GM18858 (cell line): ENCODE results near the gene OR6C75.
"Not testable (repeated sequence)": the region's sequence is repeated elsewhere in the genome, so short reads cannot be mapped to it uniquely, and the experiment has no call there.

ENCODE experiments used
- ATAC-seq: cut with Tn5 transposase; IDR thresholded peaks from one replicate; pipeline ENCODE4 v1.9.1; 2021; ENCODE audit not compliant: unreplicated experiment

The OR6C75 gene

DNA sequence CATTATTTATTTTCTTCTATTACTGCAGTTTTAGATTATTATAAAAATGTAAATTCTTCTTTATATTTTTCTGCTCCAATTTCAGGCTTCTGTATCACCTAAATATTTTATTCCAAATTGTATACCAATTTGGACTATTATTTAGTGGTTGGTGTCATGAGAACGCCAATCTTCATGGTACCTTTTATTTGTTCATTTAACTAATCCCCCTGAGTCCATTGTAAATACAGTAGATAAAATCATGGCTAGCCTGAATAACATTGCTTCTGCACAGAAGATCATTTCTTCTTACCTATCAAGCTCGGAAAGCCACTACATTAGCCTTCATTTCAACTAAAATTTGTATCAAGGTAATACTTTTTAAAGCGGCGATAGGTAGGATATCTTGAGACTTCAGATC is at the start of gene OR6C75:
Gene OR6C75 (plus strand): TSS at position 301 of the 400 bp plus-strand sequence. CDS start 2,136 bp downstream, outside the sequence.
- ATAC-seq = no peak

DNA sequence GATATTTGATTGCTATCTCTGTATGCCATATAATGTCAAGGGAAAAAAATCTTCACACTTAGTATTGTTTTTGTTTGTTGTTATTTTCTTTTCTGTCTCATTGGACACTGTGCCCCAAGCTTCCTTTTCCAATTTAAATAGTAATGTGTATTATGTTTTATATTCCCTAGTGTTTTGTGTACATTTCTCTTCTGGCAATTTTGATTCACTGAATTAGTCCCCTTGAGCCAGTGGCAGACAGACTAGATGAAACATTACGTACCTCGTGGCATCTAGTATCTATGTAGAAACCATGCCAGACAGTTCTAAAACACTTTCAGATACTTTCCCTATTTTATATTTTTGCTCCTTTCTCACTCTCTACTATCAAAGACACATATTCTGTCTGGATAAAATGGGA is 48.7 kb upstream of the OR6C75 start, which contains the start of gene OR6C1:
Gene OR6C1 (plus strand): TSS at position 301 of the 400 bp plus-strand sequence. CDS start 6,257 bp downstream, outside the sequence.
- no peak for ATAC-seq

GRCh38 chr12:55320201-55320600 is 42.6 kb upstream of the OR6C75 start:
- no peak for ATAC-seq

DNA sequence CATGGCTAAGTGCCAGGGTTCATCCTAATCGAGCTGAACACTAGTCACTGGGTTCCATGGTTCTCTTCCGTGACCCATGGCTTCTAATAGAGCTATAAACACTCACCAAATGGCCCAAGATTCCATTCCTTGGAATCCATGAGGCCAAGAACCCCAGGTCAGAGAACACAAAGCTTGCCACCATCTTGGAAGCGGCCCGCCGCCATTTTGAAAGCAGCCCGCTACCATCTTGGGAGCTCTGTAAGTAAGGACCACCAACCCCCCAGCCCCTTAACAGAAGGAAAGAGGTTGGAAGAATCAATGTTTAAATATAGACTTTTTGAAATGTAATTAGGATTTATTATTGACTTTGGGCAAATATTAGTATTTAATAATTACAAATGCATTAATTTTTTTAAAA is 37.0 kb upstream of the OR6C75 start:
- ATAC-seq = not testable (repeated sequence)

- no peak for ATAC-seq
Observed at GRCh38 chr12:55330446-55330845, 32.3 kb upstream of the OR6C75 start, which contains the start of gene OR6C3. Gene OR6C3 (plus strand): TSS chr12:55330746. CDS start chr12:55331701, 955 bp downstream.

GRCh38 chr12:55336002-55336401 is 26.8 kb upstream of the OR6C75 start:
- no peak for ATAC-seq

DNA sequence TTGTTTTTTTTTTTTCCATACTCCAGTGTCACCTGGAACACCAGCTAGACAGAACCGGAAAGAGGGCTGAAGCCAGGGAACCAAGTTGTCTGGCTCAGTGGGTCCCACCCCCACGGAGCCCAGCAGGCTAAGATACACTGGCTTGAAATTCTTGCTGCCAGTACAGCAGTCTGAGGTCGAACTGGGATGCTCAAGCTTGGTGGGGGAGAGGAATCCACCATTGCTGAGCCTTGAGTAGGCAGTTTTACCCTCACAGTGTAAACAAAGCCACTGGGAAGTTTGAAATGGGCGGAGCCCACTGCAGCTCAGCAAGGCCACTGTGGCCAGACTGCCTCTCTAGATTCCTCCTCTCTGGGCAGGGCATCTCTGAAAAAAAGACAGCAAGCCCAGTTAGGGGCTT is 7.4 kb upstream of the OR6C75 start:
- not testable (repeated sequence) for ATAC-seq

DNA sequence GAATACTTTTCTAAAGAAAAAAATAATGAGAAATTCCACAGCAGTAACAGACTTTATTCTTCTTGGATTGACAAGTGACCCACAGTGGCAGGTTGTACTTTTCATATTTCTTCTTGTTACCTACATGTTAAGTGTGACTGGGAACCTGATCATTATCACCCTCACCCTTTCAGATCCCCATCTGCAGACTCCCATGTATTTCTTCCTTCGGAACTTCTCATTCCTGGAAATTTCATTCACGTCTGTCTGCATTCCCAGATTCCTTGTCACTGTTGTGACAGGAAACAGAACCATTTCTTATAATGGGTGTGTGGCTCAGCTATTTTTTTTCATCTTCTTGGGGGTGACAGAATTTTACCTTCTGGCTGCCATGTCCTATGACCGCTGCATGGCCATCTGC is 2.3 kb downstream of the OR6C75 start:
- ATAC-seq = no peak

GRCh38 chr12:55372521-55372920 is 9.7 kb downstream of the OR6C75 start:
- ATAC-seq = no peak

- no peak for ATAC-seq
Observed at GRCh38 chr12:55385891-55386290, 23.1 kb downstream of the OR6C75 start.

DNA sequence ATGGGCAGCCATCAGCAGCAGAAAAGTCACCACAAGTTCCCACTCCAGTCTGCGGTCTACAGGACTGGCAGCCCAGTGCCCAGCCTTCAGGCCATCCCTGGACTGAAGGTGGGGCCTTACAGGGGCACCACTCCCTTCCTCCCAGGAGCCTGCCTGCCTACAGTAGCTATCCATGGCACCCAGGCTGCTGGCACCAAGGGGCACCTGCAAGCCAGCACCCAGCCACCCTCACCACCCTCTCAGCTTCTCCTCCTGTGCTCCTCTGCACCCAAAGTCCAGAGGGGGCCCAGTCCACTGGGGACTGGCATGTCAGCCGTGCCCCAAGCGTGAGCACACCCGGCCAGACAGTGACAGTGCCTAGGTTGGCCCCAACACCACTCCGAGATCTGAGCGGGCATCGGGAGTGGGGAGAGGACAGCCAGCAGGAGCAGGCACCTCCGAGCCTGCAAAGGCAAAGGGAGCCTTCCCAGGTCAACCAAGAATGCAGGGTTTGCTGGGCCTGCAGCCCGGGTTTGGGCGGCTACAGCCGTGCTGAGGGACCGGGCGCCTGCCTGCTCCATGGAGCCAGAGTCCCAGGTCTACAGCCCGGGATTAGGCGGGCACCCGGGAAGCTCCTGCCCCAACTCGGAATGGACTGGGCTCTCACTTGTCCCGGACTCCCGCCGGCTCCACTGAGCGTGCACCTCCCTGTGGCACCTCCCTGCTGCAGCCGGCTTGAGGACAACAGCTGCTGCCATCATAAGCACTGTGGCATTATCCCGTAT is 29.4 kb downstream of the OR6C75 start:
- ATAC-seq = no peak

DNA sequence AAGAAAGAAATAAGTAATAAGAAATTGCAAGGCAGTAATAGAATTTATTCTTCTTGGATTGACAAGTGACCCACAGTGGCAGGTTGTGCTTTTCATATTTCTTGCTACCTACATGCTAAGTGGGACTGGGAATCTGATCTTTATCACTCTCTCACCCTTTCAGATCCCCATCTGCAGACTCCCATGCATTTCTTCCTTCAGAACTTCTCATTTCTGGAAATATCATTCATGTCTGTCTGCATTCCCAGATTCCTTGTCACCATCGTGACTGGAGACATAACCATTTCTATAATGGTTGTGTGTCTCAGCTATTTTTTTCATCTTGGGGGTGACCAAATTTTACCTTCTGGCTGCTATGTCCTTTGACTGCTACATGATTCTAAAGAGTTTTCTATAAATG is 33.6 kb downstream of the OR6C75 start:
- ATAC-seq = no peak

DNA sequence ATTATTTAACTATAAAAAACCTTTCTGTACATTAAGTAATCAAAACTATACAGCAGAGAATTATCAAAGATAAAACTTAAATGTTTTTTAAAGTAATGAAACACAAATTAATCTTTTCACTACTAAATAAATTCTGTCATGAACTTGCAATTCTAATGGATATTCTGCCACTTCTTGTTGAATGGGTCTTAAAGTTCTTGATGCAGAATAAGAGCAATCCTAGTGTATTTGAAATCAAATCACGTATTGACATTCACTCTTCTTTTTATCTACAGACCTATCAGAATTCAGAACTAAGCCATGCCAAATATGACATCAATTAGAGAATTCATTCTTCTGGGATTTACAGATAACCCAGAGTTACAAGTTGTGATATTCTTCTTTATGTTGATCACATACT is 37.5 kb downstream of the OR6C75 start, which contains the start of gene OR6C65:
Gene OR6C65 (plus strand): TSS at position 301 of the 400 bp plus-strand sequence. CDS start 0 bp downstream, at position 301.
- ATAC-seq = no peak

GRCh38 chr12:55407866-55408265 is 45.1 kb downstream of the OR6C75 start:
- ATAC-seq = no peak

GRCh38 chr12:55409133-55409532 is 46.4 kb downstream of the OR6C75 start:
- ATAC-seq = not testable (repeated sequence)

DNA sequence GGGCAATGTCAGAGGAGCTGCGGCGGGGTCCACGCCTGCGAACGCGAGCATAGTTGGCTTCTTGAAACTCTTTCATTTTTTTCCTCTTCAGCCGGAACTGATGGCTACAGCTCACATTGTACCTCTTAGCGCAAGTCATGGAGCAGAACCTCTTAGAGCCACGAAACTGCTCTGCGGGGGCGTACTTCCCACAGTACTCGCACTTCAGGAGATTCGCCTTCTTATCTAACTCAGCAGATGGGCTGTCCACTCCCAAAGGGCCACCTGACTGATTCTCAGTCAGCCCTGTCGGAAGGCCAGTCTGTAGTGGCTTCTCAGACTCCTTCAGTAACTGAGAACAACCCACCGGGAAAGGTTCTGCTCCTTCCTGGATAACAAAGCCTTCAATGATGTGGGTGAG is 49.4 kb downstream of the OR6C75 start:
- not testable (repeated sequence) for ATAC-seq

DNA sequence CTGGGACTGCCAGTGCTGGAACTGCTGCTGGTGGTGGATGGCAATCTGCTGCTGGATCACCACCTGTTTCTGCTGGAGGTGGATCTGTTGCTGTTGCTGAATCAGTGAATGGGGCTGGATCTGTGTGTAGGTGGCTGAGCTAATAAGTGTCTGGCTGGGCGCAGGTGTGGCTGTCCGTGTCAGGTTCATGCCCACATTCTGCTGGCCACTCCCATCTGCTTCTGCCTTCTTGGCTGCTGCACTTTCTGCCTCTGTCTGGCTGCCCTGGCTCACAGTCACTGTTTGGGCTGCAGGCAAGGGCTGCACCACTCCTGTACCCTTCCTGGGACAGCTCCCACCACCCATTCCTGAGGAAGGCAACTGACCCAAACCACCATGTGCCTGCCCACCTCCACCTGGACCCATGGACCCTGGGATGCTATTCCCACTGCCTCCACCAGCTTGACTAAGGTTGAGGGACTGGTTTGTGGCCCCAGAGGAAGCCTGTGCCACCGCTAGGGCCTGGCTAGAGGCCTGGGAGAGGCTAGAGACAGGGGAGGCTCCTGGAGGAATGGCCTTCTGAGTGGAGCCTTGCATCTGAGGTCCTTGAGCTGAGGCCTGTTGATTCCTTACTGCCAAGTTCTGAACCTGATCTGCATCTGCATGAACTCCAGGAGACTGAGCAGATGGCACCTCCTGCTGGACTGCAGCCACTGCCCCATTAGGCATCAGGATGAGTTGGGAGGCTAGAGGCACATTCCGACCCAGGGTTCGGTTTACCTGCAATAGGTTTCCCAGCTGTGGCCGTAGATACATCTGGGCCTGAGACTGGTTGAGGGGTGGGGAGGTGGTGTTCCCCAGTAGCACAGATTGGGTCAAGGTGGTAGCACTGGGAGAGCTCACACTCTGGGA is 51.0 kb downstream of the OR6C75 start:
- ATAC-seq = not testable (repeated sequence)

- ATAC-seq = not testable (repeated sequence)
Observed at GRCh38 chr12:55414396-55414823, 51.6 kb downstream of the OR6C75 start.

GRCh38 chr12:55414889-55415288 is 52.1 kb downstream of the OR6C75 start:
- ATAC-seq = not testable (repeated sequence)

- ATAC-seq = no peak
Observed at GRCh38 chr12:55416961-55417360, 54.2 kb downstream of the OR6C75 start.
